GM18499 (cell line): ENCODE results near the gene RNPC3.

ENCODE experiments used
- ATAC-seq: cut with Tn5 transposase; IDR thresholded peaks from one replicate; pipeline ENCODE4 v1.9.1; 2021; ENCODE audit warnings: moderate number of reproducible peaks; ENCODE audit not compliant: insufficient read depth, unreplicated experiment

RNPC3 gene, protein sequence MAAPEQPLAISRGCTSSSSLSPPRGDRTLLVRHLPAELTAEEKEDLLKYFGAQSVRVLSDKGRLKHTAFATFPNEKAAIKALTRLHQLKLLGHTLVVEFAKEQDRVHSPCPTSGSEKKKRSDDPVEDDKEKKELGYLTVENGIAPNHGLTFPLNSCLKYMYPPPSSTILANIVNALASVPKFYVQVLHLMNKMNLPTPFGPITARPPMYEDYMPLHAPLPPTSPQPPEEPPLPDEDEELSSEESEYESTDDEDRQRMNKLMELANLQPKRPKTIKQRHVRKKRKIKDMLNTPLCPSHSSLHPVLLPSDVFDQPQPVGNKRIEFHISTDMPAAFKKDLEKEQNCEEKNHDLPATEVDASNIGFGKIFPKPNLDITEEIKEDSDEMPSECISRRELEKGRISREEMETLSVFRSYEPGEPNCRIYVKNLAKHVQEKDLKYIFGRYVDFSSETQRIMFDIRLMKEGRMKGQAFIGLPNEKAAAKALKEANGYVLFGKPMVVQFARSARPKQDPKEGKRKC

GRCh38 chr1:103525607-103526507 is at the start of gene RNPC3:
Gene RNPC3 (plus strand): TSS chr1:103525699. CDS start chr1:103526071, 372 bp downstream.
- peak; percentile 75 for ATAC-seq

DNA sequence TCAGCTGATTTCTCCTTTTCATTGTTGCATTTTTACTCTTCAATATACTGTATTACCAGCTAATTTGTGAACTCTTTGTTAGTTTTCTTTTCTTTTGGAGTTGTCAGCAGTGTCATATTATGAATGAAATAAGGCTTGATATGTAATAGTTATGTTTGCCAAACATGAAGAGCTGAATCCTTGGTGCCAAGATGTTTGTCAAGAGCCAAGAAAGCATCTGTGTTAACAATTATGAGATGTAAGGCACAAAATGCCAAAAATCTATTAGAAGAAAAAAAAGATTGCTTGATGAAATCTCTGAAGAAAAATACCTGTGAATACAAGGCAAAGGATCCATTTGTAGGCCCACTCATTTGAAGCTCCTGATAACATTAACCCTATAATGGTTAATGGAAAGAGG is 48.4 kb upstream of the RNPC3 start:
- no peak for ATAC-seq

- ATAC-seq = no peak
These were observed 35.6 kb upstream of the RNPC3 start for GRCh38 chr1:103489935-103490334.

DNA sequence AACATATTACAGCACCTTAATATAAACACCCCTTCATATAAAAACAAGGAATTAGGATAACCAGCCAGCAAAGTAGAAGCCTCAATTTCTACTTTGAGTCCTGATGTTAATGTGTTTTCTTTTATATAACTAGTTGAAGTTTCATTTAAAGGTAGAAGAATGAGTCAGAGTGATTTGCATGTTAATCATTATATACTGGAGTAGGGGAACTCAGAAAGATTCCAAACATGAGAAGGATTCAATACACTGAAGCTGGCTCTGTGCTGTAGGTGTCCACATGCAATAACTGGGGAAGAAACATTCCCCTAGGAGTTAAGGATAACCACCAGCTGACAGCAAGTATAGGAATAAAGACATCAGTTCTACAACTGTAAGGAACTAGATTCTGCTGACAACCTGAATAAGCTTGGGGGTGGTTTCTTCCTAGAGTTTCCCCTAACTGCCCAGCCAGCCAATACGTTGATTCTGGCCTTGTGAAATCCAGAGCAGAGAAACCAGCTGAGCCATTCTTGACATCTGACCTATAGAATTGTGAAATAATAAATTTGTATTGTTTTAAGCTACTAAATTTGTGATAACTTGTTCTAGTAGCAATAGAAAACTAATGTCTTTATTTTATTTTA is 33.4 kb upstream of the RNPC3 start:
- no peak for ATAC-seq

GRCh38 chr1:103496014-103496635 is 29.4 kb upstream of the RNPC3 start:
- no peak for ATAC-seq

DNA sequence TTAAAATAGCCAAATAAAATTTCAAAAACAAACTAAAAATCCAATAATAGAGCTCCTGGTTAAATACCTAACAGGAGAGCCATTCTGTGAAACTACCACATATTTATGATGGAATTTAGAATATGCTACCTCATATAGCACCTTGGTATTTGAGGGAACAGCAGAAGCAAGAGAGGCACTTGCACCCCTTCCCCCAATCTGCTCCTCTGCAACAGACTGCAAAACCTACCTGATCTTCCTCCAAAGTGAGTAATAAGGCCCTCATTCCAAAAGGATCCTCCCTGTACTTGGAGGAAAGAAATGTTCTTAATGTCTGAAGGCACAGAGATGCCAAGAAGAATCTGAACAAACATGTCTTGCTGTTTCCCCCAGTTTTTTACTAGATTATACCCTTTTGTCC is 28.1 kb upstream of the RNPC3 start:
- ATAC-seq = no peak

DNA sequence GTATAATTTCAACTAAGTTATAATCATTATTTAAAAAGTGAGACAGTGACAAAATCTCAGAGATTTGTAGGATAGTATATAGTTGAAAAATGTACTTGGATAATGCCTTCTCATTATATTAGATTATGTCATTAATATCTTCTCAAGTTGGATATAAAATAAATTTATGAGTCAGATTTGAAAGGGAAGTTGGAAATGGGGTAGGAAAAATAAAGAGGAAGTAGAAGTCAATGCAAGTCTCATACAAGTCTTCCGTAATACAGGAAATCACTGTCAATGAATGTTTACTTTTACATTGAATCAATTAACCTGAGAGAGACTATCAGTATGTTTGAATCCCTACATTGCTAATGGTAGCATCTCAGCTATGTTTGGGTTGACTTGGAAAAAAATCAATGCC is 16.2 kb upstream of the RNPC3 start:
- no peak for ATAC-seq

GRCh38 chr1:103513711-103514110 is 11.8 kb upstream of the RNPC3 start:
- ATAC-seq = no peak

- ATAC-seq = peak; percentile 72
These were observed 10.5 kb upstream of the RNPC3 start for GRCh38 chr1:103514920-103515503.

- no peak for ATAC-seq
These were observed 9.2 kb upstream of the RNPC3 start for GRCh38 chr1:103516283-103516682.

GRCh38 chr1:103516693-103517092 is 8.8 kb upstream of the RNPC3 start:
- no peak for ATAC-seq

GRCh38 chr1:103517380-103518047 is 8.0 kb upstream of the RNPC3 start:
- peak; percentile 77 for ATAC-seq

DNA sequence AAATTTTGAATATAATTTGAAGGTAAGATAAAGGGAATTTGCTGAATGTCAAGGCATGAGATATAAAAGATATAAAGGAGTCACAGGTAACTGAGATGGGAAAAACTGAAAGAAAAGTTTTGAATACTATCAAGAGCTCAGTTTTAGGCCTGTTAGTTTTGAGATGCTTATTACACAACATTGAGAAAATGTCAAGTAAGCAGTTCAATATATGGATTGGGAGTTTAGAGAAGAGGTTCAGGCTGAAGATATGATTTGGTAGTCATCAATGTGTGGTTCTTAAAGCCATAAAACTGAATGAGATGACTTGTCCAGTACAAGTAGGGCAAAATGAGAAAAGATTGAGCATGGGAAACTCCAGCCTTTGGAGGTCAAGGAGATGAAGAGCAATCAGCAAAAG is 4.7 kb upstream of the RNPC3 start:
- ATAC-seq = no peak

GRCh38 chr1:103523346-103523745 is 2.2 kb upstream of the RNPC3 start:
- ATAC-seq = no peak

GRCh38 chr1:103525114-103525606 is 339 bp upstream of the RNPC3 start:
- ATAC-seq = no peak

DNA sequence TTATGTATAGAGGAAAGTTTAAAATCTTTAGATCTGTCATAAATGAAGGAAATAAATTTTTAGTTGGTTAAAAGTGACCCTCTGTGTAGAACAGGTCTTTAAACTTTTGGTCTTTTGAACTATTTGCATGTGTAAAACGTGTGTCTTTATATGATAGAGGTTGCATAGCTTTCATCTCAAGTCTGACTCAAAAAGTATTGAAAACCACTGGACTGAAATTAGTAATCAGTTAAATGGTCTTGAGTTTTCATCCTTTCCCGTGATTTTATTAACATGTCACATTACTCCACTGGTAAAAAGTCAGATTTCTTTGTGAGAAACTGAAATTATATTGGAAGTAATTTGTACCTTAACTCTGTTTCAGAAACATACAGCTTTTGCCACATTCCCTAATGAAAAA is 1.8 kb downstream of the RNPC3 start:
- no peak for ATAC-seq

DNA sequence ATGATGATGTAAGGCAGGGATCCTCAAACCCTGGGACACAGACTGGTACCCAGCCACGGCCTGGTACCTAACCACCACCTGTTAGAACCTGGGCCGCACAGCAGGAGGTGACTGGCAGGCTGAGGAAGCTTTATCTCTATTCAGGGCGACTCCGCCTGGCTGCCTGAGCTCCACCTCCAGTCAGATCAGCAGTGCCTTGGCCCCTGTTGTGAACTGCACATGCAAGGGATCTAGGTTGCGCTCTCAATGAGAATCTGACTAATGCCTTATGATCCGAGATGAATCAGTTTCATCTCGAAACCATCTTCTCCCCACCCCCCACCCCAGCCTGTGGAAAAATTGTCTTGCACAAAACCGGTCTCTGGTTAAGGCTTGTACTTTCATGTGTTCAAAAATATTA is 4.2 kb downstream of the RNPC3 start:
- ATAC-seq = no peak

- ATAC-seq = no peak
These were observed 12.7 kb downstream of the RNPC3 start for GRCh38 chr1:103538226-103538625.

GRCh38 chr1:103541431-103541830 is 15.9 kb downstream of the RNPC3 start:
- no peak for ATAC-seq
